HG02885 (cell line): ENCODE results near the gene MERTK.

ENCODE experiments used
- ATAC-seq: cut with Tn5 transposase; IDR thresholded peaks from one replicate; pipeline ENCODE4 v1.9.1; 2021; ENCODE audit warnings: mild to moderate bottlenecking; ENCODE audit not compliant: unreplicated experiment, poor library complexity

The MERTK gene

DNA sequence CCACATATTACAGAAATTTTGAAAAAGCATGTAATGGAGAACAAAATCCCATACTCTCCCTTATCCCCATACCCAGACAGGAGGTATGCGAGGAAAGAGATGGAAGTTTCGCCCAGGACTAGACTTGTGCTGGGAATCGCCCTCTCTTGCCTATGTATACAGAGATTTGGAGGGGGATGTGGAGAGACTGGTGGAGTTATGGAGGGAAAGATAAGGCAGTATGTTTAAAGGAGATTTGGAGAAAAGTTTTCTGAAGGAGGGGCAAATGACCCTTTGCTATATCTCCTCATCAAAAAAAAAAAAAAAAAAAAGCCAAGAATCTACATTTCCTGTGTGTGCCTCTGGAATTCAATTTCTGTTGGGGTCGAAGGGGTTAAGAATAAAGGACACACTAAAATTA is 75.3 kb downstream of the MERTK start:
- ATAC-seq = no peak

DNA sequence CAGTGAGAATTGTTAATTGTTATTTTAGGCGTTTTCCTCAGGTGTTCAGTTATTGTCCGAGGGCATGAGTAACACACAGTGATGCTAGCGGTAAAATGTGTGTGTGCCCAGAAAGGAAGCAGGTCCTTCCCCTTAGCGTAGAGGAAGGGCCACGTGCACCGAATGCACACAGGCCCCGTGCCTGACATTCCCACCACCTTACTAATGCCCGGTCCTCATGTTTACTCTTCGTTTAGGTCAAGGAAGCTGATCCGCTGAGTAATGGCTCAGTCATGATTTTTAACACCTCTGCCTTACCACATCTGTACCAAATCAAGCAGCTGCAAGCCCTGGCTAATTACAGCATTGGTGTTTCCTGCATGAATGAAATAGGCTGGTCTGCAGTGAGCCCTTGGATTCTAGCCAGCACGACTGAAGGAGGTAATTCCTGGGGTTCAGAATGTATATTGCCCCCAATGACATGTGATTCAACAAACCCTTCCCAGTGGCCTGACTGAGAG is 76.7 kb downstream of the MERTK start:
- no peak for ATAC-seq

DNA sequence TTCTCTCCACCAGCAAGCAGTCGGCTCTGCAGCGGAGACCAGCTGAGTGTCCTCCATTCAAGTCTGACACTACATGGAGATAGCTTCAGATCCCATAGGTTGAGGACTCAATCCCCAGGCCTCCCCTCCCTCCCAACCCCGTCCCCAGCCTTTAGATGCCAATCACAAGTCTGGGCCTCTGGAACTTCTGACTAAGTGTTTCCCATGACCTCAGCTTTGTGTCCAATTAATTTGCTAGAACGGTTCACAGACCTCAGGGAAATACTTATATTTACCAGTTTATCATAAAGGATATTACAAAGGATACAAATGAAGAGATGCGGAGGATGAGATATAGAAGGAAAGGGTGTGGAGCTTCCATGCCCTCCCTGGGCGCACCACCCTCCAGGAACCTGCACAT is 77.4 kb downstream of the MERTK start:
- ATAC-seq = no peak

GRCh38 chr2:111977240-111977639 is 78.8 kb downstream of the MERTK start:
- no peak for ATAC-seq

DNA sequence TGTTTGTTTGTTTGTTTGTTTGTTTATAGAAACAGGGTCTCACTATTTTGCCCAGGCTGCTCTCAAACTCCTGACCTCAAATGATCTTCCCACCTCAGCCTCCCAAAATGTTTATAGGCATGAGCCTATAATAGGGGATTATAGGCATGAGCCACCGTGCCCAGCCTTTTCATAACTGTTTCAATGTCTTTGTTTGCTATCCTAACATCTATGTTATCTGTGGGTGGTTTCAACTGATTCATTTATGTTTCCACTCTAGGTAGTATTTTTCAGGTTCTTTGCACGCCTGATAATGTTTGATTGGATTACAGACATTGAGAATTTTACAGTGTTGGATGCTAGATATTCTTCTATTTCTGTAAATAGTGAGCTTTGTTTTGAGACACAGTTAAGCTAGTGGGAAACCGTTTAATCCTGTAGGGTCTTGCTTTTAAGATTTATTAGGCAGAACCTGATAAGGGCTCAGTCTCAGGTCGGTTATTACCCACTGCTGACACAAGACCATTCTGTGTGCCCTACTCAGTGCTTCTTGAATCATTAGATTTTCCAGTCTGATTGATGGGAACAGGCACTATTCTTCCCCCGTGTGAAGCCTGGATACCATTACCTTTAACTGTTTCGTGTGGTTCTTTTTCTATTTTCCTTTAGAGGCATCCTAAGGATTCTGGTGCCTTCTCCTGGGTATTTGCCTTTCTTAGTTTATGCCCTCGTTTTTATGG is 80.2 kb downstream of the MERTK start:
- ATAC-seq = no peak

DNA sequence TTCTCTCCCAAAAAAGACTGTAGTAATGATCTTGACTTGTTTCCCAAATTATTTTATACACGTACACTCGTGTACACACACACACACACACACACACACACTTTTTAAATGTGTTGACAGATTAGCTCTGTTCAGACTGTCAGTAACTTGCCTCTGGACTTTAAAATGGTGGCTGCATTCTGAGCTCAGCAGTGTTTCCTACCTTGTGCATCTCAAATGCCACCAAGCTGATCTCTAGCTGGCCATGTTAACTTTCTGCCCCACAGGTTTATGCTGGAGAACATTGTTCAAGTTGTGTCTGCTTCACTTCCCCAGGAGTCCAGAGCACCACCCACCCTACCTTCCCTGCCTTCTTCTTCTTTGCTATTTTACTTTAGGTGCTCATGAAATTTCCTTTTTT is 83.3 kb downstream of the MERTK start:
- ATAC-seq = no peak

DNA sequence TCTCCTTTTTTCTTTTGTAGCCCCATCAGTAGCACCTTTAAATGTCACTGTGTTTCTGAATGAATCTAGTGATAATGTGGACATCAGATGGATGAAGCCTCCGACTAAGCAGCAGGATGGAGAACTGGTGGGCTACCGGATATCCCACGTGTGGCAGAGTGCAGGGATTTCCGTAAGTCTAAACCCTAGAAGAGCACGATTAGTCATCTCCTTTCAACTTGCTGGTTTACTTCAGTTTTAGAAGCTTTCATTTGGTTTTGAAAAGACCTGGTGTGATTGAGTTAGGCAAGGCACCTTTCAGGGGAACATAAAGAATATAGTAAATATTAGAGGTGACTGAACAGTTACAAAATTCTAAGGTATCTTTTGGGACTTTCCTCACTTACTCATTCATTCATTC is 84.4 kb downstream of the MERTK start:
- ATAC-seq = no peak

DNA sequence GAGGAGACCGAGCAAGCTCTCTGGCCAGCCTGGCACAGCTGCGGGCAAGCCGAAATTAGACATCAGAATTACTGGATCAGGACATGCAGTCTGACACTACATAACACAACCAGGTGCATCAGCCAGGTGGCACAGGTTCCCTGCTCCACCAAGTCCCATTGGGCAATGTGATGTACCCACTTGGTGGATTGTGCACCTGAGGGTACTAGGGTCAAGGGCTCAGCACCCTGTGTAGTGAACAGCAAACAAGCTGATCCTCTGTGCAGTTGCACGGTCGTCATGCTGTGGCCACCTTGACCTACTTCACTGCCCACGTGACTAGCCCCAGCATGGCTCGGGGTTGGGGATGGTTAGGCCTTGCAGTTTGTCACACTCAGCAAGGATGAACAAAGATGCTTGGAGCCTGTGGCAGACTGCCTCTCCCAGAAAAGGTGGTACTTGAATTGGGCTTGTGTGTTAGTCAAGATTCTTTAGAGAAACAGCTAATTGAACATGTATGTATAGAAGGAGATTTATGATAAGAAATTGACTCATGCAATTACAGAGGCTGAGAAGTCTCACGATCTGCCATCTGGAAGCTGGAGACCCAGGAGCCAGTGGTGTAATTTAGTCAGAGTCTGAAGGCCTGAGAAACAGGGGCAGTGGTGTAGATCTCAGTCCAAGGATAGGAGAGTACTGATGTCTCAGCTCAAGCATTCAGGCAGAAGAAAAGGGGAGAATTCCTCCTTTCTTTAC is 85.2 kb downstream of the MERTK start:
- ATAC-seq = no peak

- no peak for ATAC-seq
Observed at GRCh38 chr2:111984213-111984604, 85.8 kb downstream of the MERTK start.

DNA sequence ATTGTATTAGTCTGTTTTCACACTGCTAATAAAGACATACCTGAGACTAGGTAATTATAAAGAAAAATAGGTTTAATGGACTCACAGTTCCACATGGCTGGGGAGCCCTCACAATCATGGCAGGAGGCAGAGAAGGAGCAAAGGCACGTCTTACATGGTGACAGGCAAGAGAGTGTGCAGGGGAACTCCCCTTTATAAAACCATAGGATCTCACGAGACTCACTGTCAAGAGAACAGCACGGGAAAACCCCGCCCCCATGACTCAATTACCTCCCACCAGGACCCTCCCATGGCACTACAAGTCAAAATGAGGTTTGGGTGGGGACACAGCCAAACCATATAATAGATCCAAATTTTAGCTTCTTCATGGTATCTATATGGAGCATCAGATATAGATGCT is 87.1 kb downstream of the MERTK start:
- ATAC-seq = no peak

DNA sequence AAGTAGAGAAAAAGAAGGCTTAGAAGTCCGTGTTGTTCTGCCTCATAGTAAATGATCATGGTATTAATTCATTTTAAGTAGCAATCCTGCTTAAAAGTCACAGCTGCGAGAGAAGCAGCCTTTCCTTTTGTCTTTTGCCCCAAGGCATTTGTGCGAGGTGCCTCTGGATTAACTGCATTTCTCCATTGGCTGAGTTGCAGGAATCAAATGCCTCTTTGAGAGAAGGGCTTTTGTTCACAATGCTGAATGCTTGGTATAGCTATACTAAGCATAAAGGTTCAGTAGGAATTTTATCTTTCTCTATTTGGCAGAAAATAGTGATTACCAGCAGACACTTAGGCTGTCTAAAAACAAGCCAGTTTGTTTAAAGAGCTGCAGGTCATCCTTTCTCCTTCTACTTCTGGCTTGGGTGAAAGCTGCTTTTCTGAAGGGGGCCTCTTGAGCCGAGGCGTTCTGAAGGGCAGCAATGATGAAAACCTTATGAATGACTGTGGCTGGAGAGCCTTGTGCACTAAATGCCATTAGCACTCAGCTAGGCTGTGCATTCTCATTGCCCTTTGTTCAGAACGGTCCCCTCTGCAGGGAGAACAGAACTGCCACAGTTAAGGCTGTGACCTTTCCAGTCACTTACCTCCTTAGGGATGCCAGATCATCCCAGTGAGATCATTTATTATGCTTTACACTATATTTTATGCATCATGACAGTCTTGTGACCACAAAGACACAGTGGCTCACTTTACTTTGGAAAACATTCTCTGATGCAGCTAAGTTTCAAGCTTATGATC is 87.9 kb downstream of the MERTK start:
- ATAC-seq = no peak

- no peak for ATAC-seq
Observed at GRCh38 chr2:111990375-111990774, 92.0 kb downstream of the MERTK start.

DNA sequence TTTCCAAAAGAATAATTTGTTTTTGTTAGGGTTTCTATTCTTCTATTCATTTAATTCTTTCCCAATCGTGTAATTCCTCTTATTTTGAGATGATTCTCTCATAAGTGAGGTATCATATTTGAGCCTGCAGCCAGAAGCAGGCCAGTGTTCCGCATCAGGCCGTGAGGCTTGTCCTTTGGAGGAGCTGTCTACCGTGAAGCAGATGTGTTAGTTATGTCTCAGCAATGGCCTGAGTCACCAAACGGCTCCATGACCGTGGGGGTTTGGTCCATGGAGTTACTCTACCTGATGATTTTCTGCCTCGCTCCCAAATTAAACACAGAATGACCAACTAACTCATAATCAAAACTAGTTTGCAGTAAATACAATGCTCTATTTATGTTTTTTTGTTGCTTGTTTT is 92.4 kb downstream of the MERTK start:
- ATAC-seq = no peak

GRCh38 chr2:111994042-111994441 is 95.6 kb downstream of the MERTK start:
- no peak for ATAC-seq

DNA sequence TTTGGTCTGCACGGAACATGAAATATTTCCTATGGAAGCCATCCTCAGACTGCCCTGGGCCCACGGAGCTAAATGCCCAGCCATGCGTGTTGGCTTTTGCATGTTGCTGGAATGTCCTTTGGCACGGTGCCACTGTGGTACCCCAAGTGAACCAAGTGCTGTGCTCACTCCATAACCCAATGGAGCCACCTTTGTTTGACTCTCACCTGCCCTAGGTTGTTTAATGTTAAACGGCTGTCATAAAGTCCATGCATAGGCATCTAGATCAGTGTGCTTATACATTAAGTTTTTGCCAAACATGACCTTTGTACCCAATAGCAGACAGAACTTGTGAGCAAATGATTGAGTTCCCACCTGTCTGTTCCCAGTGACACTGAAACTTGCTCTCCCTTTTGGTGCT is 96.7 kb downstream of the MERTK start:
- ATAC-seq = no peak

DNA sequence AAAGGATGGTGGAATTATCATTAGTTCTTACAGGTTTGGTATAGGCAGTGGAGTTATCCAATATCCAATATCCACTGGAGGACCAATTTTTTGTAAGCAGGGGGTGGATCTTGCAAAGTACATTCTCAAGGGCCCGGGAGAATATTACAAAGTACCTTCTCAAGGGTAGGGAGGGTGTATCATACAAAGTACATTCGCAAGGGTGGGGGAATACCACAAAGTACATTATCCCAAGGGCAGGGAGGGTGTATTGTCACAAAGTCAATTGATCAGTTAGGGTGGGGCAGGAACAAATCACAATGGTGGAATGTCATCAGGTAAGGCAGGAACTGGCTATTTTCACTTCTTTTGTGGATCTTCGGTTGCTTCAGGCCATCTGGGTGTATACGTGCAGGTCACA is 101.4 kb downstream of the MERTK start:
- no peak for ATAC-seq

- ATAC-seq = no peak
Observed at GRCh38 chr2:112000399-112001135, 102.2 kb downstream of the MERTK start.

DNA sequence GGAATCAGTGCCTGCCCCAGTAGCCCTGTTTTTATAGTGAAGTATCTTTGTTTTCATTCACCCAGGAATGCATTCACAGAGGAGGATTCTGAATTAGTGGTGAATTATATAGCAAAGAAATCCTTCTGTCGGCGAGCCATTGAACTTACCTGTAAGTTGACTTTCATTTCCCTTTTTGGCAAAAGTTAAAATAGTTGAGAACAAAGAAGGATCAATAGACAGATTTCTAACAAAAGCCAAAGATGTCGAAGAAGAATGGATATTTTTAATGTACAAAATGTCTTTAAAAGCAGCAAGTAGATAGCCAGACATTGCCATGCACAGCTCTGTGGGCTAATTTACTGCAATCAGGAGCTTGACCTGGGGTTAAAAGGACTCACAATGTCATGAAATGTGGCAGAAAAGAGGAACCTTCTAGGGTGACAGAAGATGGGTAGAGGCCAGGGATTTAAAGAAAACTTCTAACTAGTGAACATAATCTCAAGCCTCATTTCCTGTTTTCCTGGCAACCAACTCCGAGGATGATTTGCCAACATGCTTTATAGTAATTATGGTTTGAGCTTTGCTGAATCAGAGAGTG is 102.8 kb downstream of the MERTK start:
- no peak for ATAC-seq

GRCh38 chr2:112001942-112002341 is 103.5 kb downstream of the MERTK start:
- no peak for ATAC-seq

- no peak for ATAC-seq
Observed at GRCh38 chr2:112003576-112004252, 105.3 kb downstream of the MERTK start.
